ENCODE data around the gene XXYLT1. TPM values are rescaled to one million over a fixed set of nuclear protein-coding genes. Genes with fewer than 3 reads are reported as not detected.

Gene XXYLT1
- polyA plus RNA-seq, 2 of the 4 experiments (the other 2 are of a cell fraction), result 11.9 to 12.0 TPM

DNA sequence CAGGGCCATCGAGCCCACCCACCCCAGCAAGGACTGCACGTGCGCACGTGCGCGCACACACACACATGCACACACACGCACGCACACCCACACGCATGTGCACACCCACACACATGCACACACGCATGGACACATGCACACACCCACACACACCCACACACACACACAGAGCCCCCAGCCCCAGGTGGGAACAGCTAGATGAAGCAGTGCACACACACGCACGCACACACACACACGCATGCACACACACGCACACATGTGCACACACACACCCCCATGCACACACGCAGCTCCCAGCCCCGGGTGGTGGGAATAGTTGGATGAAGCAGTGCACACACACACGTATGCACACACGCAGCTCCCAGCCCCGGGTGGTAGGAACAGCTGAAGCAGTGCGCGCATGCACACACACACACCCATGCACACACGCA lies 158.6 kb downstream of the XXYLT1 start:
- Histone ChIP-seq H3K27ac (no peak overlapping the region), H3K4me2 (no peak overlapping the region), H3K4me1 (no peaks in the 10 kb centered on the region), H3K4me3 (no peak overlapping the region), H3K9me3 (no peaks in the 10 kb centered on the region)
- WGBS (ENCODE audit: missing lambda C conversion rate), result 84% methylated on average over 14 of the region's 22 CpGs
- no peak for TF ChIP-seq EHMT2 (IDR thresholded peaks at IDR 0.05; ENCODE audit: low read depth)
- no peak for TF ChIP-seq KDM1A (IDR thresholded peaks at IDR 0.05; ENCODE audit: low read depth)
- TF ChIP-seq HEYL (CRISPR knock-in tag; IDR thresholded peaks at IDR 0.05), result no peak
- TF ChIP-seq, protein P1, sequence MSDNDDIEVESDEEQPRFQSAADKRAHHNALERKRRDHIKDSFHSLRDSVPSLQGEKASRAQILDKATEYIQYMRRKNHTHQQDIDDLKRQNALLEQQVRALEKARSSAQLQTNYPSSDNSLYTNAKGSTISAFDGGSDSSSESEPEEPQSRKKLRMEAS (IDR thresholded peaks at IDR 0.05), result no peak
- TF ChIP-seq POLR2AphosphoS2 (conservative IDR thresholded peaks at IDR 0.05; ENCODE audit: low read length), result no peak
- TF ChIP-seq ZSCAN20 (CRISPR knock-in tag; IDR thresholded peaks at IDR 0.05), result no peak
- no peak for TF ChIP-seq RCOR1 (IDR thresholded peaks at IDR 0.05; ENCODE audit: low read depth, low read length)
- no peak for TF ChIP-seq SMC3 (IDR thresholded peaks at IDR 0.05)
- TF ChIP-seq, protein P2, sequence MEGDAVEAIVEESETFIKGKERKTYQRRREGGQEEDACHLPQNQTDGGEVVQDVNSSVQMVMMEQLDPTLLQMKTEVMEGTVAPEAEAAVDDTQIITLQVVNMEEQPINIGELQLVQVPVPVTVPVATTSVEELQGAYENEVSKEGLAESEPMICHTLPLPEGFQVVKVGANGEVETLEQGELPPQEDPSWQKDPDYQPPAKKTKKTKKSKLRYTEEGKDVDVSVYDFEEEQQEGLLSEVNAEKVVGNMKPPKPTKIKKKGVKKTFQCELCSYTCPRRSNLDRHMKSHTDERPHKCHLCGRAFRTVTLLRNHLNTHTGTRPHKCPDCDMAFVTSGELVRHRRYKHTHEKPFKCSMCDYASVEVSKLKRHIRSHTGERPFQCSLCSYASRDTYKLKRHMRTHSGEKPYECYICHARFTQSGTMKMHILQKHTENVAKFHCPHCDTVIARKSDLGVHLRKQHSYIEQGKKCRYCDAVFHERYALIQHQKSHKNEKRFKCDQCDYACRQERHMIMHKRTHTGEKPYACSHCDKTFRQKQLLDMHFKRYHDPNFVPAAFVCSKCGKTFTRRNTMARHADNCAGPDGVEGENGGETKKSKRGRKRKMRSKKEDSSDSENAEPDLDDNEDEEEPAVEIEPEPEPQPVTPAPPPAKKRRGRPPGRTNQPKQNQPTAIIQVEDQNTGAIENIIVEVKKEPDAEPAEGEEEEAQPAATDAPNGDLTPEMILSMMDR (IDR thresholded peaks at IDR 0.05), result no peak
- TF ChIP-seq HDAC2 (IDR thresholded peaks at IDR 0.05), result no peak
- POLR2A ChIA-PET, result no interaction called here
- no peak for FAIRE-seq
- CTCF ChIA-PET, result interaction anchor here (1.3 to 2.7 kb wide), 2 partner anchors 425 to 430 kb away, joined by 3 to 12 read pairs; no protein-coding TSS in a partner anchor
- no peak for ATAC-seq
- DNase-seq (ENCODE audit: low read depth in 1 of 2, low spot score in 1 of 2), result no peak

DNA sequence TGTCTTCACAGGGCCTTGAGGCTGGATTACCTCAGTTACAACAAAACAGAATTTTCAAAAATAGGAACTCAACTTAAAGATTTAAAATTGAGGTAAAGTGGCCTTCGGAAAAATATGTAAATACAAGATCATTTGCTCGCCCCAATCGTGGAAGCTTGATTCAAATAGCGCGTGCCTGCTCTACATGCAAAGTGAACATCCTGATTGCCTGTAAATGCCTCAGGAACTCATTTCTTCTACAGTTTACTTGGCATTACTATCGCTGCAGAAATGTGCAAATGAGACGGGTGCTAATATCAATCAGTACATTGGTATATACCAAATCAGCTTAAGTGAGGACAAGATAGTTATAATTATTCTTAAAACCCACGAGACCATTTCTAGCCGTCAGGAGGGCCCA lies 159.2 kb downstream of the XXYLT1 start:
- Histone ChIP-seq H3K27ac (no peak overlapping the region), H3K9me3 (no peaks in the 10 kb centered on the region), H3K4me3 (no peak overlapping the region), H3K4me1 (peaks cover under 1% of the 10 kb centered on the region; the same call in 1 of the 3 replicates), H3K4me2 (no peak overlapping the region)
- DNase-seq (ENCODE audit: low read depth in 1 of 2, low spot score in 1 of 2) (no peak), FAIRE-seq (no peak), ATAC-seq (no peak)
- WGBS (ENCODE audit: missing lambda C conversion rate), result 90% methylated on average over 9 of the region's 9 CpGs
- CTCF ChIA-PET, result interaction anchor here (1.0 to 1.3 kb wide), 2 partner anchors 12 to 424 kb away, joined by 3 read pairs; no protein-coding TSS in a partner anchor
- POLR2A ChIA-PET, result no interaction called here
- TF ChIP-seq RFX5 (IDR thresholded peaks at IDR 0.05) (no peak), RAD21 (conservative IDR thresholded peaks at IDR 0.05 in 1 of 2, IDR thresholded peaks at IDR 0.05 in 1 of 2) (no peak), CEBPB (IDR thresholded peaks at IDR 0.05) (no peak), EHF (CRISPR knock-in tag; IDR thresholded peaks at IDR 0.05) (no peak), GATA3 (IDR thresholded peaks at IDR 0.05; ENCODE audit: borderline replicate concordance) (no peak), ZC3H11A (IDR thresholded peaks at IDR 0.05) (no peak), POLR2A (IDR thresholded peaks at IDR 0.05; ENCODE audit: low read length) (no peak), FOXS1 (CRISPR knock-in tag; IDR thresholded peaks at IDR 0.05) (no peak), HOXB13 (CRISPR knock-in tag; IDR thresholded peaks at IDR 0.05; ENCODE audit: low read depth) (no peak)
- TF ChIP-seq, protein P3, sequence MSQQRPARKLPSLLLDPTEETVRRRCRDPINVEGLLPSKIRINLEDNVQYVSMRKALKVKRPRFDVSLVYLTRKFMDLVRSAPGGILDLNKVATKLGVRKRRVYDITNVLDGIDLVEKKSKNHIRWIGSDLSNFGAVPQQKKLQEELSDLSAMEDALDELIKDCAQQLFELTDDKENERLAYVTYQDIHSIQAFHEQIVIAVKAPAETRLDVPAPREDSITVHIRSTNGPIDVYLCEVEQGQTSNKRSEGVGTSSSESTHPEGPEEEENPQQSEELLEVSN (IDR thresholded peaks at IDR 0.05; ENCODE audit: borderline replicate concordance, low read depth), result no peak
- TF ChIP-seq, protein P4, sequence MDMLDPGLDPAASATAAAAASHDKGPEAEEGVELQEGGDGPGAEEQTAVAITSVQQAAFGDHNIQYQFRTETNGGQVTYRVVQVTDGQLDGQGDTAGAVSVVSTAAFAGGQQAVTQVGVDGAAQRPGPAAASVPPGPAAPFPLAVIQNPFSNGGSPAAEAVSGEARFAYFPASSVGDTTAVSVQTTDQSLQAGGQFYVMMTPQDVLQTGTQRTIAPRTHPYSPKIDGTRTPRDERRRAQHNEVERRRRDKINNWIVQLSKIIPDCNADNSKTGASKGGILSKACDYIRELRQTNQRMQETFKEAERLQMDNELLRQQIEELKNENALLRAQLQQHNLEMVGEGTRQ (IDR thresholded peaks at IDR 0.05), result no peak
- TF ChIP-seq, protein P1 (IDR thresholded peaks at IDR 0.05), result no peak

DNA sequence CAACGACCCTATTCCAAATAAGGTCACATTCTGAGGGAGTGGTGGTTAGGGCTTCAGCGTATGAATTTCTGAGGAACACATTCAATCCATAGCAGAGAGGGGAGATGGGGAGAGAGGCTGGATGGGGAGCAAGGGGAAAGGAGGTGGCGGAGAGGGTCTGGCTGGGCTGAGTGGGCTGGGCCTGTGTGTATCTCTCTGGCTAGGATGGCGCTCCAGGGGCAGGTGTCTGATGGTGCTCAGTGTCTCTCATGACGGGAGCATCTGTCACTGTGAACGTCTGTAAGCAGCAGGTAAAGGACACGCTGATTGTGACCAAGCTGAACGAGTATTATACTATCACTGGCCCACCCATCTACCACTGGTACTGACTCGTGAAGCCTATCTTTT lies 159.6 kb downstream of the XXYLT1 start:
- H3K4me3 ChIP-seq, result no peak overlapping the region
- 90% methylated on average over 9 of the region's 9 CpGs for WGBS (ENCODE audit: missing lambda C conversion rate)
- H3K4me1 ChIP-seq, result peaks cover 4% of the 10 kb centered on the region; the same call in 2 of the 3 replicates
- no peak for DNase-seq (ENCODE audit: low read depth in 1 of 2, low spot score in 1 of 2)
- FAIRE-seq, result no peak
- H3K9me3 ChIP-seq, result no peaks in the 10 kb centered on the region
- H3K4me2 ChIP-seq, result no peak overlapping the region
- CTCF ChIA-PET, result interaction anchor here (1.0 kb wide), 1 partner anchor 12 kb away, joined by 3 read pairs; no protein-coding TSS in a partner anchor
- POLR2A ChIA-PET, result no interaction called here
- H3K27ac ChIP-seq, result no peak overlapping the region
- no peak for ATAC-seq
- no peak for TF ChIP-seq NR3C1 (IDR thresholded peaks at IDR 0.05)
- TF ChIP-seq GATA3 (IDR thresholded peaks at IDR 0.05; ENCODE audit: borderline replicate concordance), result no peak
- no peak for TF ChIP-seq ZFP36 (IDR thresholded peaks at IDR 0.05; ENCODE audit: borderline replicate concordance, partially characterized antibody)
- no peak for TF ChIP-seq ESRRA (IDR thresholded peaks at IDR 0.05; ENCODE audit: borderline replicate concordance, low read length)
- TF ChIP-seq PHF8 (IDR thresholded peaks at IDR 0.05; ENCODE audit: borderline replicate concordance, low read depth), result no peak
- TF ChIP-seq RFX5 (IDR thresholded peaks at IDR 0.05), result no peak
- TF ChIP-seq KDM5A (IDR thresholded peaks at IDR 0.05), result no peak
- TF ChIP-seq RNF2 (IDR thresholded peaks at IDR 0.05; ENCODE audit: borderline replicate concordance, low read depth), result no peak
- TF ChIP-seq EP300 (IDR thresholded peaks at IDR 0.05), result no peak
- TF ChIP-seq, protein P5, sequence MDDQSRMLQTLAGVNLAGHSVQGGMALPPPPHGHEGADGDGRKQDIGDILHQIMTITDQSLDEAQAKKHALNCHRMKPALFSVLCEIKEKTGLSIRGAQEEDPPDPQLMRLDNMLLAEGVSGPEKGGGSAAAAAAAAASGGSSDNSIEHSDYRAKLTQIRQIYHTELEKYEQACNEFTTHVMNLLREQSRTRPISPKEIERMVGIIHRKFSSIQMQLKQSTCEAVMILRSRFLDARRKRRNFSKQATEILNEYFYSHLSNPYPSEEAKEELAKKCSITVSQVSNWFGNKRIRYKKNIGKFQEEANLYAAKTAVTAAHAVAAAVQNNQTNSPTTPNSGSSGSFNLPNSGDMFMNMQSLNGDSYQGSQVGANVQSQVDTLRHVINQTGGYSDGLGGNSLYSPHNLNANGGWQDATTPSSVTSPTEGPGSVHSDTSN (IDR thresholded peaks at IDR 0.05), result no peak
- TF ChIP-seq, protein P6, sequence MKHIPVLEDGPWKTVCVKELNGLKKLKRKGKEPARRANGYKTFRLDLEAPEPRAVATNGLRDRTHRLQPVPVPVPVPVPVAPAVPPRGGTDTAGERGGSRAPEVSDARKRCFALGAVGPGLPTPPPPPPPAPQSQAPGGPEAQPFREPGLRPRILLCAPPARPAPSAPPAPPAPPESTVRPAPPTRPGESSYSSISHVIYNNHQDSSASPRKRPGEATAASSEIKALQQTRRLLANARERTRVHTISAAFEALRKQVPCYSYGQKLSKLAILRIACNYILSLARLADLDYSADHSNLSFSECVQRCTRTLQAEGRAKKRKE (CRISPR knock-in tag; IDR thresholded peaks at IDR 0.05; ENCODE audit: low read depth), result no peak

Data from A549 (cell line).